ENCODE measurements around the gene NGEF.

DNA sequence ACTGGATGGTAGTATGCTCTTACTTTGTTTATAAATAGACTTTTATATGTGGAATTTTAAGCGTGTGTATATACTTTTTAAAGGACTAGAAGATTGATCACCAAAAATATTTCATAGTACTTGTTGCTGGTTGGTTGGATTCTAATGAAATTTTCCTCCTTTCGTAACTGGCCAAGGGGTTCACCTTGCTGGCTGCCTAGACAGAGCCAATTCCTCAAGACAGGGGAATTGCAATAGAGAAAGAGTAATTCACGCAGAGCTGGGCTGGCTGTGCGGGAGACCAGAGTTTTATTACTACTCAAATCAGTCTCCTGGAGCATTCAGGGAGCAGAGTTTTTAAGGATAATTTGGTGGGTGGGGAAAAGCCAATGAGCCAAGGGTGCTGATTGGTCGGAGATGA, 72.3 kb downstream of the NGEF start:
- TF ChIP-seq, protein P1, sequence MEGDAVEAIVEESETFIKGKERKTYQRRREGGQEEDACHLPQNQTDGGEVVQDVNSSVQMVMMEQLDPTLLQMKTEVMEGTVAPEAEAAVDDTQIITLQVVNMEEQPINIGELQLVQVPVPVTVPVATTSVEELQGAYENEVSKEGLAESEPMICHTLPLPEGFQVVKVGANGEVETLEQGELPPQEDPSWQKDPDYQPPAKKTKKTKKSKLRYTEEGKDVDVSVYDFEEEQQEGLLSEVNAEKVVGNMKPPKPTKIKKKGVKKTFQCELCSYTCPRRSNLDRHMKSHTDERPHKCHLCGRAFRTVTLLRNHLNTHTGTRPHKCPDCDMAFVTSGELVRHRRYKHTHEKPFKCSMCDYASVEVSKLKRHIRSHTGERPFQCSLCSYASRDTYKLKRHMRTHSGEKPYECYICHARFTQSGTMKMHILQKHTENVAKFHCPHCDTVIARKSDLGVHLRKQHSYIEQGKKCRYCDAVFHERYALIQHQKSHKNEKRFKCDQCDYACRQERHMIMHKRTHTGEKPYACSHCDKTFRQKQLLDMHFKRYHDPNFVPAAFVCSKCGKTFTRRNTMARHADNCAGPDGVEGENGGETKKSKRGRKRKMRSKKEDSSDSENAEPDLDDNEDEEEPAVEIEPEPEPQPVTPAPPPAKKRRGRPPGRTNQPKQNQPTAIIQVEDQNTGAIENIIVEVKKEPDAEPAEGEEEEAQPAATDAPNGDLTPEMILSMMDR (IDR thresholded peaks at IDR 0.05) = no peak
- no peak for TF ChIP-seq POLR2A (IDR thresholded peaks at IDR 0.05)
